NCI-H748 (cell line): Measurements from ENCODE around the gene SDR39U1.

Source experiments
- DNase-seq: peaks from one replicate; lab custom pipeline; 2025; ENCODE audit not compliant: unreplicated experiment; lab: John Stamatoyannopoulos, UW

SDR39U1 gene

DNA sequence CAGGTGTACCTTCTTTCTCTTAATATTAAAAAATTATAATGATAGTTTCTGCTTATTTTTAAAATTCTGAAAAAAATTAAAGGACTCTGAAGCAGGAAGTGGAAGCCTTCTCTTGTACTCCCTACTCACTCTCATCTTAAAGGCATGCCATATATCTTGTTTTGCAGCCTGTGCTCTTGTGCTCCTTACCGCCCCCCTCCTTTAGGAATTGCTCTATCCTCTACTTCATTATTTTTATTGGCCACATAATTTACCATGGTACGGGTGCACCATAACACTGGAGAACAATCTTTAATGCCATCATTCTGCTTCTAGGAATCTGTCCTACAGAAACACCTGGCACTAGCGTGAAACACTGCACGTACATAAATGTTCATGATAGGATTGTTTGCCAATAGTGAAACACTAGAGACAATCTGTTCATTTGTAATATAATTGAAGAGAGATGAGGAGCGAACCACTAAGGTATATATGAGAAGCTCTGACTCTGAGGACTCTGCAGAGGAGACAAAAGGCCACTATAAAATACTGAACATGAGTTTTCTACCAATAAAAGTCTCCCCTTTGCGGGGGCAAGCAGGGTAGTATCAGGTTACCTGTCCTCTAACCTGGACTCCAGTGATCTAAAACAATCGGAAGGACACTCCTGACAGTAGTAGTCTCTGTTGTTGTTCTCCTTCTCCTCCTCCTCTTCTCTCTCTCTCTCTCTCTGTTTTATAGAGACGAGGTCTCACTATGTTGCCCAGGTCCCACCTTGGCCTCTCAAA lies 50.1 kb downstream of the SDR39U1 start:
- peak; percentile 46 for DNase-seq

DNA sequence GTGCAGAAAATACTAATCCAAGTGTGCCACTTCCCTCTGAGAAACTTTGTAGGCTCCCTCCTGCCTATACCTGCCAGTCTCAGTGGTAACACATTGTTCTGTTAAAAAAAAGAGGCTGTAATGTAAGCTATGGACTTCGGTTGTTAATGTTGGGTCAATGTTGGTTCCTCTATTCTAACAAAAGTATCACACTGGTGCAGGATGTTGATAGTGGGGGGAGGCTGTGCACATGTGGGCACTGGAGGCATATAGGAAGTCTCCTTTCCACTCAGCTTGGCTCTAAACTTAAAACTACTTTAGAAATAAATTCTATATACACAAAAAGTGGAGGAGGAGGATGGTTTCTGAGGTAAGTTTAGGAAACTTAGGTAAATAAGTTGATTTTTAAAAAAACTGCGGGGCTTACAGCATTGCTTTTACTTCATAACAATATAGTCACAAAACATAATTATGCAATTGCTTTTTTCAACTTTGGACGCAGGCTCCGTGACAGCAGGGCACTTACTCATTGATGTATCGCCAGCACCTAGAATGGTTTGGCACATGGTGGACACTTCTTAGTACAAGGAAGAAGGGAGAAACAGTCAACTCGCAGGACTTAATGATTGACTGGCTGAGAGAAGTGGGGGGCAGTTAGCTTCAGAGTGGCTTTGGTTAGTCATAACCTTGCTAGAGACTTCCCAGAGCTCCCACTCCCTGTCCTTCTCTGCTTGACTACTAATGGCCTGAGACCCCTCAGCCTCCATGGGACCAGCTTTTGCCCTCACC lies 51.7 kb downstream of the SDR39U1 start:
- DNase-seq: no peak
